B cell (primary cell): ENCODE data around the gene ACP3. TPM values are rescaled to one million over a fixed set of nuclear protein-coding genes. Genes with fewer than 3 reads are reported as not detected.

Source experiments
- ATAC-seq: fragments of 200-7000 bp; cut with Tn5 transposase; one replicate; pipeline ENCODE4 v1.10.0; 2021; ENCODE audit warnings: low read depth, mild to moderate bottlenecking, moderate number of reproducible peaks, moderate library complexity
- CTCF ChIA-PET: fragments of 350-600 bp; sonication (Branson Sonifier 250); formaldehyde crosslinking; loops from one replicate; lab custom pipeline; 2021; ENCODE audit warnings: antibody characterized with exemption, inconsistent platforms; lab: Charles Lee
- POLR2A ChIA-PET: fragments of 350-600 bp; sonication (Branson Sonifier 250); formaldehyde crosslinking; loops from one replicate; lab custom pipeline; 2021; ENCODE audit warnings: antibody characterized with exemption; lab: Charles Lee
- DNase-seq: peaks from one replicate; pipeline ENCODE4 v3.0.0; 2013
- H2AFZ ChIP-seq: 2 replicates; pipeline ENCODE4 v1.6.1; 2012; ENCODE audit warnings: mild to moderate bottlenecking, low read depth, low read length; ENCODE audit not compliant: insufficient read depth, poor library complexity, severe bottlenecking
- H3K27ac ChIP-seq, 2 donors: 1 replicate in 1 of 2; 2 replicates in 1 of 2; pipeline ENCODE4 v1.5.1; 2012 to 2013; ENCODE audit warnings: low read length in 2 of 2, mild to moderate bottlenecking in 2 of 2, moderate library complexity in 1 of 2
- H3K27me3 ChIP-seq, 4 experiments: fragments of 200-600 bp in 1 of 4; sonication (generic) in 1 of 4; replicated peaks in 1 of 4; 1 replicate in 2 of 4; 2 replicates in 2 of 4; pipeline versions ENCODE4 v1.6.1 to v1.7.0; 2013 to 2016; ENCODE audit warnings: low read length in 3 of 4, mild to moderate bottlenecking in 2 of 4, mixed read lengths in 1 of 4, moderate library complexity in 1 of 4; ENCODE audit not compliant: insufficient read depth in 4 of 4, control insufficient read depth in 3 of 4; ENCODE audit errors: control extremely low read depth in 1 of 4
- H3K36me3 ChIP-seq, 2 experiments: replicated peaks in 1 of 2; 1 replicate in 1 of 2; 2 replicates in 1 of 2; pipeline versions ENCODE4 v1.6.1 to v1.7.1; 2013; ENCODE audit warnings: low read length in 1 of 2; ENCODE audit not compliant: insufficient read depth in 2 of 2, control insufficient read depth in 1 of 2; ENCODE audit errors: control extremely low read depth in 1 of 2, extremely low read depth in 1 of 2
- H3K4me1 ChIP-seq, 2 donors: fragments of 200-600 bp in 1 of 2; sonication (generic) in 1 of 2; 1 replicate in 1 of 2; 2 replicates in 1 of 2; pipeline versions ENCODE4 v1.5.1 to v1.6.1; 2013 to 2017; ENCODE audit warnings: low read length in 2 of 2; ENCODE audit not compliant: control insufficient read depth in 2 of 2, insufficient read depth in 2 of 2
- H3K4me2 ChIP-seq: replicated peaks from 2 replicates; pipeline ENCODE3; 2012; ENCODE audit warnings: mild to moderate bottlenecking, low read depth, low read length; ENCODE audit not compliant: poor library complexity, severe bottlenecking
- H3K4me3 ChIP-seq, 5 experiments: fragments of 200-600 bp in 1 of 5; sonication (generic) in 1 of 5; 1 replicate in 3 of 5; 2 replicates in 2 of 5; pipeline versions ENCODE4 v1.5.1 to v1.7.0; 2011 to 2016; ENCODE audit warnings: low read length in 4 of 5, mild to moderate bottlenecking in 4 of 5, low read depth in 2 of 5, control low read depth in 1 of 5, moderate library complexity in 1 of 5; ENCODE audit not compliant: insufficient read depth in 1 of 5; ENCODE audit errors: control extremely low read depth in 1 of 5, extremely low read depth in 1 of 5
- H3K79me2 ChIP-seq: fragments of 200-600 bp; sonication (generic); one replicate; pipeline ENCODE4 v1.6.0; 2016; ENCODE audit warnings: low read length; ENCODE audit not compliant: control insufficient read depth, insufficient read depth
- H3K9ac ChIP-seq: fragments of 200-600 bp; sonication (generic); 2 replicates; pipeline ENCODE4 v1.6.1; 2017; ENCODE audit warnings: mild to moderate bottlenecking, low read length, moderate library complexity
- H3K9me3 ChIP-seq, 3 donors: one replicate each; pipeline versions ENCODE4 v1.6.1 to v1.7.1; 2013; ENCODE audit warnings: low read length in 2 of 3; ENCODE audit not compliant: control insufficient read depth in 2 of 3, insufficient read depth in 1 of 3; ENCODE audit errors: control extremely low read depth in 1 of 3
- H4K20me1 ChIP-seq: 2 replicates; pipeline ENCODE4 v1.6.0; 2012; ENCODE audit warnings: mild to moderate bottlenecking, low read length; ENCODE audit not compliant: insufficient read depth, control insufficient read depth, poor library complexity, severe bottlenecking
- H3K27ac Mint-ChIP-seq: one replicate; pipeline ENCODE4 v1.8.0; 2021; ENCODE audit warnings: mixed read lengths
- H3K27me3 Mint-ChIP-seq: one replicate; pipeline ENCODE4 v1.8.0; 2021; ENCODE audit warnings: mixed read lengths
- H3K4me1 Mint-ChIP-seq: one replicate; pipeline ENCODE4 v1.8.0; 2021; ENCODE audit warnings: mixed read lengths
- H3K4me3 Mint-ChIP-seq: one replicate; pipeline ENCODE4 v1.8.0; 2021; ENCODE audit warnings: mixed read lengths
- H3K9me3 Mint-ChIP-seq: one replicate; pipeline ENCODE4 v1.8.0; 2022; ENCODE audit warnings: mixed read lengths; ENCODE audit not compliant: insufficient read depth
- CTCF ChIP-seq: fragments of 200-600 bp; IDR thresholded peaks from one replicate; pipeline ENCODE4 v1.8.0; 2022; ENCODE audit warnings: antibody characterized with exemption, mild to moderate bottlenecking
- EZH2 ChIP-seq: IDR thresholded peaks from 2 replicates; pipeline ENCODE4 v1.6.1; 2012; ENCODE audit warnings: borderline replicate concordance, low read depth, mild to moderate bottlenecking, moderate library complexity, low read length; ENCODE audit not compliant: insufficient read depth, poor library complexity, severe bottlenecking
- WGBS: methylation state at CpG from one replicate; pipeline ENCODE4 v1.1.5; 2013; ENCODE audit warnings: missing lambda C conversion rate; ENCODE audit not compliant: insufficient coverage; 5-methylcytosine and 5-hydroxymethylcytosine counted together
- intact Hi-C: fragments of 100-400 bp; cut with micrococcal nuclease; formaldehyde crosslinking; loops from one replicate; pipeline ENCODE4 v1.10.0; 2022
- polyA plus RNA-seq: library from polyadenylated mRNA; depleted of rRNA; stranded (reverse); fragments of >200 nt; gene quantifications from 2 replicates; pipeline ENCODE4 v1.2.3, GENCODE V29; 2012
- total RNA-seq, 2 donors: library from RNA; stranded (reverse); fragments of 120-200 nt in 1 of 2; gene quantifications; 1 replicate in 1 of 2; 2 replicates in 1 of 2; pipeline versions ENCODE4 v1.2.3 to v1.2.4, GENCODE V29; 2013 to 2022

The ACP3 gene
- total and polyA plus RNA-seq, 2 donors (not counting 1 experiment from before 2014, with no cell fraction given), result 0.36 to 0.64 TPM

DNA sequence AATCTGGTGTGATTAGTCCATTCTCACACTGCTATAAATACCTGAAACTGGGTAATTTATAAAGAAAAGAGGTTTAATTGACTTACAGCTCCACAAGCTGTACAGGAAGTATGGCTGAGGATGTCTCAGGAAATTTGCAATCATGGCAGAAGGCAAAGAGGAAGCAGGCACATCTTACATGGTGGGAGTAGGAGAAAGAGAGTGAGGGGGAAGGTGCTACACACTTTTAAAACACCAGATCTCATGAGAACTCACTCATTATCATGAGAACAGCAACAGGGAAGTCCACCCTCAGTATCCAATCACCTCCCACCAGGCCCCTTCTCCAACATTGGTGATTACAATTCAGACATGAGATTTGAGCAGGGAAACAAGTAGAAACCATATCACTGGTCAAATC is 24.0 kb upstream of the ACP3 start:
- no peaks in the 10 kb centered on the region for H4K20me1 ChIP-seq
- Mint-ChIP-seq H3K9me3 (peaks cover 2% of the 10 kb centered on the region), H3K27ac (no peak overlapping the region), H3K4me1 (no peaks in the 10 kb centered on the region), H3K4me3 (no peak overlapping the region), H3K27me3 (peaks cover 13% of the 10 kb centered on the region)
- no peak for ATAC-seq
- no peak overlapping the region for H3K9ac ChIP-seq
- H3K27ac ChIP-seq, result no peak overlapping the region
- no peaks in the 10 kb centered on the region for H3K36me3 ChIP-seq
- DNase-seq, result no peak
- H3K79me2 ChIP-seq, result no peaks in the 10 kb centered on the region
- H3K27me3 ChIP-seq, result peaks cover 0 to 3% (median 0%) of the 10 kb centered on the region in 4 experiments
- H3K4me3 ChIP-seq, result no peak overlapping the region
- H3K4me2 ChIP-seq, result no peak overlapping the region
- peaks cover 0 to 8% (median 0%) of the 10 kb centered on the region in 3 donors for H3K9me3 ChIP-seq
- ChIA-PET POLR2A (no interaction called here), CTCF (no interaction called here)
- no peaks in the 10 kb centered on the region for H3K4me1 ChIP-seq
- H2AFZ ChIP-seq, result no peak overlapping the region
- intact Hi-C loops, result no loop called here
- TF ChIP-seq EZH2 (no peak), CTCF (no peak)

DNA sequence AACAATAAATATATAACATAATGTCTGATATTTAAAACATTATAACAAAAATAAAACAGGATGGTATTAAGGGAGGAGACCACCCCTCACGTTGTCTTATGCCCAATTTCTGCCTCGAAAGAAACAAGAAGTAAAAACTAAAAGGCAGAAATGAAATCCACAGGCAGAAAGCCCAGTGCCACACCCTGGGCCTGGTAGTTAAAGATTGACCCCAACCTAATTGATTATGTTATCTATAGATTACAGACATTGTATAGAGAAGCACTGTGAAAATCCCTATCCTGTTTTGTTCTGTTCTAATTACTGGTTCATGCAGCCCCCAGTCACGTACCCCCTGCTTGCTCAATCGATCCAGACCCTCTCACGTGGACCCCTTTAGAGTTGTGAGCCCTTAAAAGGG is 22.3 kb upstream of the ACP3 start:
- H3K9me3 Mint-ChIP-seq, result peaks cover 2% of the 10 kb centered on the region
- intact Hi-C loops, result no loop called here

More for the DNA sequence above, 22.3 kb upstream of the ACP3 start:
- H3K4me1 ChIP-seq, result no peaks in the 10 kb centered on the region
- H3K4me3 ChIP-seq, result no peak overlapping the region
- peaks cover 0 to 3% (median 0%) of the 10 kb centered on the region in 4 experiments for H3K27me3 ChIP-seq
- no peak for ATAC-seq
- no peak overlapping the region for H3K27ac Mint-ChIP-seq
- no peaks in the 10 kb centered on the region for H3K79me2 ChIP-seq
- peaks cover 10% of the 10 kb centered on the region for H3K27me3 Mint-ChIP-seq
- no peak overlapping the region for H3K4me3 Mint-ChIP-seq
- no peaks in the 10 kb centered on the region for H4K20me1 ChIP-seq
- WGBS, result 94% methylated on average over 2 of the region's 5 CpGs
- TF ChIP-seq EZH2, result no peak
- no peak for TF ChIP-seq CTCF
- no peak overlapping the region for H2AFZ ChIP-seq
- no peak overlapping the region for H3K4me2 ChIP-seq
- ChIA-PET CTCF (no interaction called here), POLR2A (no interaction called here)
- H3K36me3 ChIP-seq, result no peaks in the 10 kb centered on the region
- H3K27ac ChIP-seq, result no peak overlapping the region
- H3K9ac ChIP-seq, result no peak overlapping the region
- DNase-seq, result no peak
- H3K9me3 ChIP-seq, result peaks cover 0 to 8% (median 0%) of the 10 kb centered on the region in 3 donors
- no peaks in the 10 kb centered on the region for H3K4me1 Mint-ChIP-seq
